Stimulated activated CD4-positive, alpha-beta T cell treated with anti-CD3 and anti-CD28 coated beads, TNF-alpha, amount 100 ng/mL, for 1 hour (primary cell): Measurements from ENCODE around the gene MYO1G.
A peak's percentile ranks its signal among the peaks of the same experiment; 100 is the strongest.
"Not testable (repeated sequence)": the region's sequence is repeated elsewhere in the genome, so short reads cannot be mapped to it uniquely, and the experiment has no call there.

Source experiments
- DNase-seq, 3 donors: peaks; one replicate each; pipeline ENCODE4 v3.0.0-alpha.2; 2020; ENCODE audit warnings: low read depth in 3 of 3, low spot score in 1 of 3

The MYO1G gene

GRCh38 chr7:44999245-45000092 lies 20.7 kb upstream of the MYO1G start:
- peak; percentile 95 to 98 (median 97) for DNase-seq

GRCh38 chr7:44998153-44998871 lies 19.5 kb upstream of the MYO1G start:
- no peak for DNase-seq

GRCh38 chr7:44995555-44996493 lies 17.0 kb upstream of the MYO1G start:
- DNase-seq: no peak

GRCh38 chr7:44994877-44995554 lies 16.2 kb upstream of the MYO1G start:
- no peak for DNase-seq

- DNase-seq: not testable (repeated sequence)
Observed at GRCh38 chr7:44992004-44992795, 13.4 kb upstream of the MYO1G start.

- DNase-seq: no peak
Observed at GRCh38 chr7:44990109-44991023, 11.6 kb upstream of the MYO1G start.

GRCh38 chr7:44989132-44989531 lies 10.3 kb upstream of the MYO1G start:
- DNase-seq: no peak

GRCh38 chr7:44988701-44989100 lies 9.9 kb upstream of the MYO1G start:
- no peak for DNase-seq

GRCh38 chr7:44987996-44988395 lies 9.2 kb upstream of the MYO1G start:
- no peak for DNase-seq

GRCh38 chr7:44987457-44987856 lies 8.6 kb upstream of the MYO1G start:
- no peak for DNase-seq

GRCh38 chr7:44986218-44987053 lies 7.6 kb upstream of the MYO1G start:
- peak; percentile 74 to 96 (median 90) for DNase-seq

- DNase-seq: no peak
Observed at GRCh38 chr7:44985900-44986217, 7.0 kb upstream of the MYO1G start.

GRCh38 chr7:44985033-44985695 lies 6.3 kb upstream of the MYO1G start:
- DNase-seq: no peak

GRCh38 chr7:44984478-44984758 lies 5.6 kb upstream of the MYO1G start:
- DNase-seq: no peak

GRCh38 chr7:44983742-44984477 lies 5.1 kb upstream of the MYO1G start:
- DNase-seq: no peak

- no peak for DNase-seq
Observed at GRCh38 chr7:44982970-44983369, 4.2 kb upstream of the MYO1G start.

GRCh38 chr7:44982535-44982923 lies 3.7 kb upstream of the MYO1G start:
- DNase-seq: no peak
